Kidney (tissue), 14 donors: Measurements from ENCODE around the gene ORC3. TPM values are rescaled to one million over a fixed set of nuclear protein-coding genes. Genes with fewer than 3 reads are reported as not detected.

ENCODE experiments used
- DNase-seq, 5 donors: peaks; one replicate each; pipeline ENCODE4 v3.0.0-alpha.2; 2013 to 2020
- FAIRE-seq: peaks from 2 replicates; lab custom pipeline; 2012; peaks lifted over from hg19 to GRCh38; lab: Jason Lieb, UNC
- H3K27ac ChIP-seq, 2 donors: one replicate each; pipeline ENCODE4 v1.7.0; 2013; ENCODE audit warnings: low read depth in 2 of 2, low read length in 2 of 2, inconsistent platforms in 1 of 2
- H3K27me3 ChIP-seq: one replicate; pipeline ENCODE4 v1.7.1; 2013; ENCODE audit warnings: low read length, inconsistent platforms; ENCODE audit not compliant: control insufficient read depth, insufficient read depth
- H3K36me3 ChIP-seq, 3 donors: one replicate each; pipeline versions ENCODE4 v1.7.0 to v1.7.1; 2013; ENCODE audit warnings: low read length in 3 of 3, control low read depth in 1 of 3, inconsistent platforms in 1 of 3; ENCODE audit not compliant: insufficient read depth in 3 of 3, control insufficient read depth in 2 of 3
- H3K4me1 ChIP-seq, 3 donors: one replicate each; pipeline versions ENCODE4 v1.7.0 to v1.7.1; 2013; ENCODE audit warnings: low read length in 3 of 3, inconsistent platforms in 1 of 3, low read depth in 1 of 3; ENCODE audit not compliant: control insufficient read depth in 2 of 3, insufficient read depth in 2 of 3
- H3K4me3 ChIP-seq, 3 donors: one replicate each; pipeline versions ENCODE4 v1.7.0 to v1.8.1; 2013; ENCODE audit warnings: low read length in 3 of 3, control low read depth in 1 of 3, inconsistent platforms in 1 of 3
- H3K9ac ChIP-seq, 3 donors: one replicate each; pipeline versions ENCODE4 v1.7.0 to v1.7.1; 2013; ENCODE audit warnings: low read length in 3 of 3, control low read depth in 1 of 3, inconsistent platforms in 1 of 3
- H3K9me3 ChIP-seq, 3 donors: one replicate each; pipeline versions ENCODE4 v1.7.0 to v1.7.1; 2013; ENCODE audit warnings: low read length in 3 of 3, control low read depth in 1 of 3, inconsistent platforms in 1 of 3; ENCODE audit not compliant: control insufficient read depth in 2 of 3, insufficient read depth in 1 of 3
- intact Hi-C: fragments of 100-400 bp; cut with DNase I; formaldehyde crosslinking; loops from one replicate; pipeline ENCODE4 v1.11.1; 2022
- polyA plus RNA-seq: library from polyadenylated mRNA; stranded (reverse); fragments of 350-450 nt; fragmentation: Illumina TruSeq; extraction: RNeasy Lipid Tissue Mini Kit (QIAGEN cat#74804); gene quantifications from one replicate; pipeline ENCODE4 v1.2.3, GENCODE V29; 2014; ENCODE audit warnings: low read depth, low replicate concordance; ENCODE audit not compliant: insufficient read depth
- total RNA-seq: library from RNA; stranded (reverse); fragmentation: NEBNext Ultra II Directional; extraction: Animal tissue kit (Norgen Biotek cat#: 25700); gene quantifications from one replicate; pipeline ENCODE4 v1.2.1, GENCODE V29; 2021
- TF ChIP-seq, protein P1 (sequence below): IDR thresholded peaks from 3 replicates; pipeline ENCODE4 v1.5.1; 2012; ENCODE audit warnings: mild to moderate bottlenecking, moderate library complexity, borderline replicate concordance; ENCODE audit not compliant: insufficient read depth; ENCODE audit errors: extremely low read depth
- donor health status: control.
- donor health status: control.
- donor health status: control.
- donor health status: control.
- donor health status: control.
- donor health status: DM: yes; HTN: yes; CAD: no.
- donor health status: Normal renal cell carcinoma (clear cell type).

Gene ORC3
- total and polyA plus RNA-seq, 2 donors from 2014 or later, result 16.4 to 22.7 TPM

DNA sequence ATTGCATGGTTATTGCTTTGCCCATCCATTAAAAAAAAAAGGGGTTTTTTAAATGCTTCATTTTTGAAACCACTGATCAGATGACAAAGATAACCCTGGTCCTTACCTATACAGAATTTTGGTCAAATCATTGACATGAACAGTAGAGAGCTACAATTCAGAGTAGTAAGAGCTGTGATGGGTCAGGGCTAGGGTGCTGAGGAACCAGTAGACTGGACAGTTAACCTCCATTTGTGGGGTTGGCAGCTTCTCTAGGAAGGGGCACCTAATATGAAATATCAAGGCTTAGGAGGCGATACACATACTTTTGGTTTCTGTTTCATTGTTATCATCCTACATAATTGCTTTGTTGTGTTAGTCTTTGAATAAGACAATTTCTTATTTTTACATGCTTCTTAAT lies 55.1 kb downstream of the ORC3 start:
- TF ChIP-seq, protein P1, sequence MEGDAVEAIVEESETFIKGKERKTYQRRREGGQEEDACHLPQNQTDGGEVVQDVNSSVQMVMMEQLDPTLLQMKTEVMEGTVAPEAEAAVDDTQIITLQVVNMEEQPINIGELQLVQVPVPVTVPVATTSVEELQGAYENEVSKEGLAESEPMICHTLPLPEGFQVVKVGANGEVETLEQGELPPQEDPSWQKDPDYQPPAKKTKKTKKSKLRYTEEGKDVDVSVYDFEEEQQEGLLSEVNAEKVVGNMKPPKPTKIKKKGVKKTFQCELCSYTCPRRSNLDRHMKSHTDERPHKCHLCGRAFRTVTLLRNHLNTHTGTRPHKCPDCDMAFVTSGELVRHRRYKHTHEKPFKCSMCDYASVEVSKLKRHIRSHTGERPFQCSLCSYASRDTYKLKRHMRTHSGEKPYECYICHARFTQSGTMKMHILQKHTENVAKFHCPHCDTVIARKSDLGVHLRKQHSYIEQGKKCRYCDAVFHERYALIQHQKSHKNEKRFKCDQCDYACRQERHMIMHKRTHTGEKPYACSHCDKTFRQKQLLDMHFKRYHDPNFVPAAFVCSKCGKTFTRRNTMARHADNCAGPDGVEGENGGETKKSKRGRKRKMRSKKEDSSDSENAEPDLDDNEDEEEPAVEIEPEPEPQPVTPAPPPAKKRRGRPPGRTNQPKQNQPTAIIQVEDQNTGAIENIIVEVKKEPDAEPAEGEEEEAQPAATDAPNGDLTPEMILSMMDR, result no peak
- intact Hi-C loops, result no loop called here

DNA sequence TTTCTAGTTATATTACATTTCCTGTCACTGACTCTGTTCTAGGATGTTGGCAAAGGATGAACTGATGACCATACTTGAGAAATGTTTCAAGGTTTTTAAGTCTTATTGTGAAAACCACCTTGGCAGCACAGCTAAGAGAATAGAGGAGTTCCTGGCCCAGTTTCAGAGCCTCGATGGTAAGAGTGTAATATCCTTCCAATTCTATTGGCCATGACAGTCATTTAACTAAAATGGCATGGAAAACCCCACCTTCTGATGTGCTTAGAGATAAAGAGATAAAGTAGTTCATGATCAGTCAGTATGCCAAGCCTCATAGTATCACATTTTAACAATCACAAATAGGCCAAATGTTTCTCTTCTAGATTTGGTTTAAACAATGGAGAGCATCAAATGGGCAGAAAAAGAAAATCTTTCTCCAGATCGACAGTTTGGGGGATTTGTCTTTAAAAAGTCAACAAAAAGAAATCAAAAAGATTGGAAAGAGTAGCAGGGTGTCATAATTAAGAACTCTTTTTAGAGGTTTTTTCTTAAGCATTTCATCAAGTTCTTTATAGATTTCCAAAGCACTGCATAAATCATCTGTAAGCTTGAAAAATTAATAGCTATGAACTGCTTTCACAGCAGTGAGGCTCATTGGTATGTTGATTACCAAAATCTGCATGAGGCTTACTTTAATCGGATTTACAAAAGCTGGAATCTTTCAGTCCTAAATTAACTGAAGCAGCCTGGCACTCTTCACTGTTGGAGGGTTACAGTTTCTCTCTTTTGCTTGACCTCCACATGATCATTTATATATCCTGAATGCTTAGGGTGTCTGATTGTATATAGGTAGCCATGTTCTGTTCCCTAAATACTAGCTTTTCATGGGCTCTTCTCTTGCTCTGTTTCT lies 63.4 kb downstream of the ORC3 start:
- TF ChIP-seq, protein P1, result no peak
- no peaks in the 10 kb centered on the region for H3K27me3 ChIP-seq
- H3K9ac ChIP-seq, result no peak overlapping the region
- intact Hi-C loops, result no loop called here
- no peaks in the 10 kb centered on the region for H3K9me3 ChIP-seq
- FAIRE-seq (no peak), DNase-seq (no peak)
- H3K36me3 ChIP-seq, result peaks cover 0 to 2% (median 2%) of the 10 kb centered on the region in 3 donors
- no peak overlapping the region for H3K4me3 ChIP-seq
- no peaks in the 10 kb centered on the region for H3K4me1 ChIP-seq
- H3K27ac ChIP-seq, result no peak overlapping the region

More for the DNA sequence above, 55.1 kb downstream of the ORC3 start:
- no peaks in the 10 kb centered on the region for H3K27me3 ChIP-seq
- H3K9me3 ChIP-seq, result no peaks in the 10 kb centered on the region
- H3K36me3 ChIP-seq, result peaks cover 0 to 2% (median 0%) of the 10 kb centered on the region in 3 donors
- peak overlapping the region in 1 of 3 donors; percentile 22 for H3K4me3 ChIP-seq
- H3K4me1 ChIP-seq, result no peaks in the 10 kb centered on the region
- no peak for DNase-seq
- no peak overlapping the region for H3K27ac ChIP-seq
- no peak for FAIRE-seq
- H3K9ac ChIP-seq, result no peak overlapping the region

DNA sequence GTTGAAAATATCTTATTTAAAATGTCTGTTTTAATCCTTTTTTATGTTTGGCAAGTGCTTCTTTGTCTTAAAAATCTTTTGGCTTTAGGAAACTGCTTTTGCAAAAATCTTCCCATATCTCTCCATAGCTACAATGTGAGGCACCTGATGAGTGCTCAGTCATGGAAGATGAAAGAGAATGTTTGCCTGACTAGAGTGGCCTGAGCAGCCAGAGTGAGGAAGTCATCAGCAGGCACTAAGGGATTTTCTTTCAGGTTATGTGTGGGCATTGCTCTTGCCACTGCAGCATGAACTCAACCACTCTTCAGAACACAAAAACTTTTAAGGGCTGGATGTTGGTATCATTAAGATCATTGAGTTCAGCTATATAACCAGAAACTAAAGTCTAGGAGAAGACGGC lies 64.2 kb downstream of the ORC3 start:
- Histone ChIP-seq H3K27me3 (no peaks in the 10 kb centered on the region), H3K9ac (no peak overlapping the region), H3K9me3 (no peaks in the 10 kb centered on the region), H3K4me1 (no peaks in the 10 kb centered on the region), H3K27ac (no peak overlapping the region), H3K4me3 (no peak overlapping the region), H3K36me3 (peaks cover 0 to 2% (median 0%) of the 10 kb centered on the region in 3 donors)
- DNase-seq (no peak), FAIRE-seq (no peak)
- TF ChIP-seq, protein P1, result no peak
- intact Hi-C loops, result no loop called here
